Suppressor macrophage treated with lipopolysaccharide for 1 hour (primary cell): Measurements from ENCODE around the gene FHL3.

Experiments used
- DNase-seq, 3 donors: peaks; one replicate each; pipeline ENCODE4 v3.0.0-alpha.2; 2020 to 2022

Gene FHL3

GRCh38 chr1:38012363-38013226 is 7.3 kb upstream of the FHL3 start, which contains the start of gene UTP11:
TSS of gene UTP11 (plus strand) at chr1:38012734. CDS start at chr1:38012803, 69 bp downstream.
- peak; percentile 95 to 99 (median 97) for DNase-seq

GRCh38 chr1:38009841-38010180 is 4.5 kb upstream of the FHL3 start:
- no peak for DNase-seq

DNA sequence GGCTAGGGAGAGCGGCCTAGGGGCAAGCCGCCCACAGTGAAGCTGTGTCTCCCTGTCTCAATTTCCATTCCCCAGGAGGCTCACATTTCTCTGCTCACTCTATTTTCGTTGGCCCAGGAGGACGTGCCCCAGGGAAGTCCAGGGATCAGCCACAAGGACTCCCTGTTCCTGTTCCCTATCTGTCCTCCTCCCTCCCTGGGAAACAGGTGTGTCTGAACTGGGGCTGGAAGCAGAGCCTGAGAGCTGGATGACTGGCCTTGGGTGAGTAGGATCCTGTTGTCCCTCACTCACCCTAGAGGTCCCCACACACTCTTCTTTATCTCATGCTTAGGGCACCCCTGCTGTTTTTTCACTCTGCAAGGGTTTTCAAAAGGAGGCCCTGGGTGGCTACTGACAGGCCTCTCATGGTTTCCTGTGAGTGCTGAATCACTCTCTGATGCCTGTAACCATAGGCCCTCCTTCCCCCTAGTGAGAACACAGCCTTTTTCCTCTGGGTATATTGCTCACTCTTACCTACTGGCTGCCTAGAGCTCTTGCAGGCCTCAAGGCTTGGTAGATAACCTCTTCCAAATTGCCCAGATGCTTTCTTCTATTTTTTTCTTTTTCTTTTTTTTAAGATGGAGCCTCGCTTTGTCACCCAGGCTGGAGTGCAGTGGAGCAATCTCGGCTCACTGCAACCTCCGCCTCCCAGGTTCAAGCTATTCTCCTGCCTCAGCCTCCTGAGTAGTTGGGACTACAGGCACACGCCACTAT is 4.0 kb upstream of the FHL3 start:
- peak; percentile 59 to 67 (median 64) for DNase-seq

GRCh38 chr1:38006008-38006828 is 904 bp upstream of the FHL3 start:
- DNase-seq: no peak

DNA sequence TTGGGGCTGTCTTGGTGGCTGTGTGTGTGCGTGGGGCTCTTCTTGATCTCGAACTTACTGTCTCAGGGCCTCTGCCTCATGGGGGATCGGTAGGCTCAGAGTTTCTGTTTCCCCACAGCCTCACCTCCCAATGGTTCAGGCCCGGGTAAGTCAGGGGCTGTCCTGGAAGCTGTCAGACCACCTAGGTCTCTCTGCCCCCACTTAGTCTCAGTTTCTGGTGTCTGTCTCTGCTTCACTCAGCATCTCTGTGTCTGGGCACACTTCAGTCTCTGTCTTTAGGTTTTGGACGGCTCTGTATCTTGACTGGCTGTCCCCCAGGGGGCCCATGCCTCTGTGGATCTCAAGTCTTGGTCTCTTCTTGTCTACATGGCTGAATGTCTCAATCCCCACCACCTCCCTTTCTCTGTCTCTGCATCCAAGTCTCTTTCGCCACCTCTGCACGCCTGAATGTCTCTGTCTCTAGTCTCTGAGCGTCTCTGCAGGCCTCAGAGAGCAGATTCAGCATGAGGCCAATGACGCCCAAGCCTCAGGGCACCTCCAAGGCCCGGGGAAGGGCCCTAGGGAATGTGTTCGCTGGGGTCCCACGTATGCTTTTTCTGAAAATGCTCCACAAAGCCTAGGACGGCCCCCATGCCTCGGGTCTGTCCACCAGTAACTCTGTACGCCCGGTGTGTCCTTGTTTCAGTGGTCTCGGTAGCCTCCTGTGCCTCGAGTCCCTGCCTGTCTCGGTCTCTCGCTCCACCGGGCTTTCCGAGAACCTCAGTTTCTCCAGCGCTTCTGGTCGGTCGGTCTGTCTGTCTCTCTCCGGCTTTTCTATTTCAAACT is 818 bp downstream of the FHL3 start:
- DNase-seq: peak in 1 of 3 donors; percentile 38

DNA sequence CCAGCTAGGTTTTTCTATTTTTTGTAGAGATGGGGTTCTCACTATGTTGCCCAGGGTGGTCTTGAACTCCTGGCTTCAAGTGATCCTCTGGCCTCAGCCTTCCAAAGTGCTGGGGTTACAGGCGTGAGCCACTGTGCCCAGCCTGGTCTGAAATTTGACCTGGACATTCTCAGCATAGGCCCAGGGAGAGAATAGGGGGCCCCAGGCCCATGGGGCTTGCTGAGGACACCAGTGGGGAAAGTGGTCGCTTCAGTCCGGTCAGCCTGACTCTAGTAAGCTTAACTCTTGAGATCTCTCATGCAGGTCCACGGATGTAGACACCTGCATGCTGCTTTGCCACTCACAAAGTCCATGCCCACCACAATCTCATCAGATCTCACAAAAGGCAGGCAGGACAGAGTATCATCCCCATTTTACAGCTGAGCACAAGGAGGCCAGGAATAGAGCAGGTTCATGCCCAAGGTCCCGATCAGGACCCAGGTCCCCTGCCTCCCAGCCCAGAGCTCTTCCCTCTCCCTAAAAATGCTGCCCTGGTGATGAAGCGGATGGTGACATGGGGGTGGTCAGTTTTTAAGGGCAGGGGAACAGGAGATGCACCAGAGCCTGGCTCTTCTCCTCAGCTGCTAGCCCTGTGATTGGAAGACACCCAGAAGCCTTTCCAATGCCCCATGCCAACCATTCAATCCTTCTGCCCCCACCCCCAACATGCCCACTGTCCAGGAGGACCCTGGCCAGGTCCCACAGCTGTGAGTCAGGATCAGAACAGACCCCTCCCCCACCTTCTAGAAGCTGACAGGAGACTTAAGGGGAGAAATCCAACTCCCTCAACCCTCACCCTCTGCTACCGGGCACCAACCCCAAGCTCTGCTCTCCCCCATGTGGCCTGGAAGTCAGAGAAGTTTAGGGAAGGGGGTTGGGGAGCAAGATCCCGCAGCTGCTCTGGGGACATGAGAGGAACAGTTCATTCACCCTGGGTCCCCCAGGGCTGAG is 1.8 kb downstream of the FHL3 start:
- DNase-seq: peak in 2 of 3 donors; percentile 20 to 43

- peak; percentile 59 to 79 (median 66) for DNase-seq
Measured at GRCh38 chr1:38000529-38001455, 4.5 kb downstream of the FHL3 start.

- DNase-seq: no peak
Measured at GRCh38 chr1:38000233-38000528, 5.1 kb downstream of the FHL3 start.

DNA sequence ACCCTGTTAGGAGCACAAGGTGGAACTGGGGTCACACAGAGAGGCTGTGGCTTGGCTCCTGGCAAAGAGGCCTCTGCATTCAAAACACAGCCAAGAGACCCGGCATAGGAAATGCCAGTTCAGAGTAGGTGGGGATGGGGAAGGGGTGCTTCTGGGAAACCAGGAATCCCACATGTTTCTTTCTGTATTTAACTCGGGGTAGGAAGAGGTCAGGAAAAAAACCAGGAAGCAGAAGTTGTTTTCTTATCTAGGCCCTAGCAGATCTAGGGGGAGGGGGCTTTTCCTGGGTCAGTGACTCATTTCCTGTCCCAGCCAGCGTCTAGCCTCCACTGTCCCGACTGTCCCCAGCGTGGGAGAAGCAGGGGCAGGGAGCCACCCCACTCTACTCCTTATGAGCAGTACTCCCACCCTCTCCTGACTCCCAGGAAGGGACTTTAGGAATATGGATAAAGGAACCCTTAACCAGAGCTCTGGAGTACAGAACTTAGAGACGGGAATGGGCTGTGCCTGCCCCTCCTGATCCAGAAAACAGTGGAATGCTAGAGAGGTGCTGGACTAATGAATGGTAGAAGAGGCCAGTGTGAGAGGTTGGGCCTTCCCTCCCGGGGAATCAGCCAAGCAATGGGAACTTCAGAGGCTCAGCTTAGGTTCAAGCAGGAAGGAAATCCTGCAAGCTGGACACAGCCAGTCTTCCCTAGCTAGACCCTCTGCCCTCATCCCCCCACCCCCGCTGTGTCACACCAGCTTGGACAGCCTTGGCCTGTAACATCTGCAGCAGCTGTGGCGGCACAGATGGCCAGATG is 5.7 kb downstream of the FHL3 start:
- peak; percentile 68 to 86 (median 83) for DNase-seq

- no peak for DNase-seq
Measured at GRCh38 chr1:37998913-37999429, 6.3 kb downstream of the FHL3 start.

DNA sequence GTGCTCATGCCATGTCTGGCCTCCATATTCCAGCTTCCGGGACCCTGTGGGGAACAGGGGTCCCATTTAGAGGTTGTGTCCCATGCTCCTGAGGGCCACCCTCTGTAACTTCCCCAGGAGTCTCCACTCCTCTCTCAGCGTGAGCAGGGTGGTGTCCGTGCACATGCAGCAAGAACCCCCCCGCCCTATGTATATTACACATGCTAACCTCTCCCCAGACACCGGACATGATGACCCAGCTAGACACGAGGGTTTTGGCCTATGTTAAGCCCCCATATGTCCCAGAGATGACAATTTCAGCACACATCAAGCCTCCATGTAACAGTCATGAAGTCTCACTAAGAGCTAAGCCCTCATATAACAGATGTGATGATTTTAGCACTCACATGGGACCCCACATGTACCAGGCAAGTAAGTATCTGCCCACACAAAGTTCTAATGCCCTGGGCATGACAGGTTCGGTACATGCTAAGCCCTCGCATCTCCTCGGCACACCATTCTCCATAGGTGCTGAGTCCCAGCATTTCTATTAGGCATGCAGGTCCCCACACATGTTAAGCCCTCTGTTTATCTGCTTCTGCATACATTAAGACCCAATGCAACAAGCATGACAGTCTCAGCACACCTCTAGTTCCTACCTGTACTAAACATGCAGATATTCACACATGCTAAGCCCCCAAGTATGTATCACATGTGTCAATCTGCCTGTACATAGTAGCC is 7.1 kb downstream of the FHL3 start:
- DNase-seq: no peak

DNA sequence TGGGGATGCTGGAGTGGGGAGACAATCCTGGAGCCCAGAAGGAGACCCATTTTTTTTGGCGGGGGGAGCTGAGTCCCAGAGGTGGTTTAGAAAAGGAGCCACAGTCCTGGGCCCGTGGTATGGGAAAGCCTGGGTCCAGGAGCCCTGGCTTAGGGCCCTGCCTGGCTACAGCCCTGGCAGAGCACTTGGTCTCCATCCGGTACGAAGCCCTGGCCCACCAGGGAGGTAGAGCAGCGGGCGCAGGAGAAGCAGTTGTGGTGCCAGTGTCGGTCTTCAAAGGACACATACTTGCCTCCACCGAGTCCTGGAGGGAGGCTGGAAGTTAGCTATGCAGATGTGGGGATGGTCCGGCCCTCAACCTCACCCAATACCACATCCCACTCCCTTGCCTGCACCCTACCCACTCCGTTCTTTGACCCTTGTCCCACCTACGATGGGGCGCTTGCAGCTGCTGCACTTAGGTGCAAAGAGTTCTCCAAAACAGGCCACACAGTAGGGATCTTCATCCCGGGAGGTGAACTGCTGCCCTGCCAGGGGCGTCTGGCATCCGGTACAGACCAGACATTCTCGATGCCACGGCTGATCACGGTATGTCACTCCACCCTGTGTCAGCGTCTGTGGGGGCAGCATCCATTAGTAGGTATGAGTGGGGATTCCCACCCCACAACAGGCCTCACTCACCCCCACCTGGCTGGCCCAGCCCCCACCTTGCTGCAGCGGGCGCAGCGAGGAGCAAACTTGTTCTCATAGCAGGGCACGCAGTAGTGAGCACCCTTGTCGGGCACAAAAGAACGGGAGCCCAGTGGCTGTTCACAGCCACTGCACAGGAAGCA is 7.8 kb downstream of the FHL3 start:
- no peak for DNase-seq

GRCh38 chr1:37995751-37996345 is 9.5 kb downstream of the FHL3 start:
- DNase-seq: peak; percentile 43 to 80 (median 63)

DNA sequence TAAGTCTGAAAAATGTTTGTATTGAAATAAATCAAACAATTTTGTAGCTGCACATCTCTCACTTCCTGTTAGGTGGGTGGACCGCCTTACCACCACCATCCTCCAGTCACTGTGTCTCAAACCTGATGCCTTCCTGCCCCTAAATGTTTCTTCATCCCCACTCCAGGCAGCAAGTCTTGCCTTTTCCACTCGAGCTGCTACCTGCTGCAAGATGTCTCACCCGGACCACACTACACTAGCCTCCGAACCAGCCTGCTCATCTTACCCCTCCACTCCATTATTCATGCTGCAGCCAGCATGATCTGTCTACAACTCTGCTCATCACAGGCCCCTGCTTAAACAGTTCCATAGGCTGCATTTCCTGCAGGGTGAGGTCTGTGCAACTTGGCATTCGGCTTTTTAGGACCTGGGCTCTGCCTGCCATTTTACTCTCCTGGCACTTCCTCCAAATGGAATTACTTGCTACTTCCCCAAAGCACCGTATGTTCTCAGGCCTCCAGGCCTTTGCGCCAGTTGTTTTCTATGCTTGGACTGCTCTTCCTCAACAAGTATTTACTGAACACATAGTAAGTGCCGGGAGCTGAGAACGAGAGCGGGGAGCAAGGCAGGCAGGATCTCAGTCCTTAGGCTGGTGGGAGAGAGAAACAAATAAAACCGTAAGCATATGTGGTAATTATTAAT is 10.3 kb downstream of the FHL3 start:
- peak; percentile 36 to 50 (median 36) for DNase-seq

DNA sequence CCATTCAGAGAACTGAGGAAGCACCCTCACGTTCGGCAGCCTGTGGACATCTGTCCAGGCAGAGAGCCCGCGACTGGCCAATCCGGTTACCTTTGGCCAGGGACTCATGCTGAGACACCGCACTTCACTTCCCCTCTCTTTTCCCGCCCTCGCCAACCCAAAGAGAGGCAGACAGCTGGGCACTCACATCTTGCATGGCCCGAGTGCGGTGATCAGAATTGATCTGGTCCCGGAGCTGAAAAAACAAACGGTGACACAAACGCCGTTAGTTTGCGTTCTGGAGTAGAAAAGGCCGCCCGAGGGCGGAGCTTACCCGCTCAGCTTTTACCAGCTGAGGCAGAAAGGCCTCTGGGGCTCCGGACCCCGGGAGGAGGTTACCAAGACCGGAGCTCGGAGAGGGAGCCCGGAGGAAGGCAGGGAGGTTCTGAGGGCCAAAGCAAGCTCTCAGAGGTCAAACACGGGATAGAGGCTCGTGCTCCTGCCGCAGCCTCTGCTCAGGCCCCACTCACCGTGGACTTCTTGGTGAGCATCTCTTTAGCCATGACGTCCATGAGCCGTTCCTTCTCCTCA is 15.9 kb downstream of the FHL3 start:
- DNase-seq: peak; percentile 54 to 70 (median 64)

DNA sequence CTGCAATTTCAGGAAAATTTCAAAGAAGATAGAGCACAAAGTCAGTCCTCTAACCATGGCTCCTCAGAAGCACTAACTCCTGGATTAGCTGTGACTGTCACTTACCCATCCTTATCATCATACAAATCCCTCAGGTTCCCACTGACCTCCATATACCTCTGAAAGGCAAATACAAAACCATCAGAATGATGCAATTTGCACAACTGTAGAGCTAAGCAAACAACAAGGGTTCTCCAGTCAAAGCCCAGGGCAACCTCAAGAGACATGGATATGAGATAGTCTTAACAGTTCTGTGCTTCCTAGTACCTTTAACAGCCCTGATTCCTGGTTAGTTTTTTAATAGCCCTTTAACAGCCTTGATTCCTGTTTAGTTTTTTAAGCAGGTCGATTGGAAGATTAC is 17.6 kb downstream of the FHL3 start:
- no peak for DNase-seq
